ENCODE results near the gene UBA52.

DNA sequence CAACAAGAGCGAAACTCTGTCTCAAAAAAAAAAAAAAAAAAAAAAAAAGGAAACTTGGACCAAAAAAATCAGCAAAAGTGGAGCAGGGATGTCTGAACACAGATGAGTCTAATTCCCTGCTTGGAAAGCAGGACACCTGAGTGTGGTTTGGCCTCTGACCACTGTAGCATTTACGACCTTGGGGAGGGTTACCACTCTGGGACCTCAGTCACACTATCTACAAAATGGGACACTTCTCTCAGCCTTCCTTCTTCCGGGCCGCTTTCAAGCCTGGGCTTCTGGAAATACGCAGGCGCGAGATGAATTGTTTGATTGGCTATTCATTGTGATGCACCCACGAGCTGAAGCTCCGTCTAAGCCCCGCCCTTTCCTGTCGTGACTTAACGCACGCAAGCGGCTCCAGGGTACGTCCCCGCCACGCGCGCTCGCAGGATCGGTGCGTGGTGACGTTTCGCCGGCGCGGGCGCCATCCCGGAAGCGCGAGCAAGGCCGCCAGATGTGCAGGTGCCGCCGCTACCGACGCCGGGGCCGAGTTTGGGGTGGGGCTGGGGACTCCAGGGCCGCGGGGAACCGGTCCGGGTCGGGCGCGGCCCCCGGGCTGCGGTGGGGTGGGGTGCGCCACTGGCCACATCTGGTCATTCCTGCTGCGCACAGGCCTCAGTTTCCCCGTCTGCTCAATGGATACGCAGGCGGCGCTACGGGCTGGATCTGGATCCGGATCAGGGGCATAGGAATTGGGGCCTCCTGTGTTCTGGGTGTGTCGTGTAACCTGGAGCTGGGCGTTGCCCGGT is 14.1 kb upstream of the UBA52 start, which contains the start of gene KXD1:
- TF ChIP-seq SRF (IDR thresholded peaks at IDR 0.05; ENCODE audit: low read depth, low read length) (no peak), BCL11A (IDR thresholded peaks at IDR 0.05; ENCODE audit: low read depth in 2 of 2, low read length in 2 of 2) (no peak), JUND (IDR thresholded peaks at IDR 0.05; ENCODE audit: low read length) (no peak)
- TF ChIP-seq, protein P1, sequence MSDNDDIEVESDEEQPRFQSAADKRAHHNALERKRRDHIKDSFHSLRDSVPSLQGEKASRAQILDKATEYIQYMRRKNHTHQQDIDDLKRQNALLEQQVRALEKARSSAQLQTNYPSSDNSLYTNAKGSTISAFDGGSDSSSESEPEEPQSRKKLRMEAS (IDR thresholded peaks at IDR 0.05), result no peak; the same call in 1 of the 2 replicates
